Activated gamma-delta T cell treated with anti-CD3 and anti-CD28 coated beads, Interleukin-2, amount 50 U/mL, for 16 hours (primary cell): ENCODE results near the gene HPS4.
A peak's percentile ranks its signal among the peaks of the same experiment; 100 is the strongest.
"Not testable (repeated sequence)": the region's sequence is repeated elsewhere in the genome, so short reads cannot be mapped to it uniquely, and the experiment has no call there.

Experiments used
- DNase-seq: peaks from one replicate; pipeline ENCODE4 v3.0.0-alpha.2; 2020; ENCODE audit warnings: low read depth

Gene HPS4

DNA sequence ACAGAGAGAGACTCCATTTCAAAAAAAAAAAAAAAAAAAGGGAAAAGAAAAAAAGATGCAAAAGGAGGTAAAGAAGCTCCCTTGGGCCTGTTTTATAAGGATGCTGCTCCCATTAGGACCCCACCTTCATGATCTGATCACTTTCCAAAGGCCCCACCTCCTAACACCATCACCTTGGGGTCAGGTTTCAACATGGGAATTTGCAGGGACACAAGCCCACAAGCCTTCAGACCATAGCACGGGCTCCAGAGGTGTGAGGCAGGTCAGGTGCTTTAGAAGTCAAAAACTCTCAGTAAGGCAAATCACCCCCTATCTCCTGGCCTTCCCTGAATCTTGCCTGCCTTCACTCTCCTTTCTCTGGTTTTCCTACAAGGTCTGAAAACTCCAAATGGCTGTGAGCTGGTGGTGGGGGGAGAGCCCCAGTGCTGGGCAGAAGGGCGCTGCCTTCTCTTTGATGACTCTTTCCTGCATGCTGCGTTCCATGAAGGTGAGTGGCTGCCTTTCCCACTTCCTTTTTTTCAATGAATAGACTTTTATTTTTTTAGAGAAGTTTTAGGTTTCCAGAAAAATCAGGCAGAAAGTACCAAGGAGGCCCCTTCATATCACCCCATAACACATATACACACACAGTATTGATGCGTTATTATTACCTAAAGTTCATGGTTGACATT is 41.4 kb downstream of the HPS4 start:
- no peak for DNase-seq

DNA sequence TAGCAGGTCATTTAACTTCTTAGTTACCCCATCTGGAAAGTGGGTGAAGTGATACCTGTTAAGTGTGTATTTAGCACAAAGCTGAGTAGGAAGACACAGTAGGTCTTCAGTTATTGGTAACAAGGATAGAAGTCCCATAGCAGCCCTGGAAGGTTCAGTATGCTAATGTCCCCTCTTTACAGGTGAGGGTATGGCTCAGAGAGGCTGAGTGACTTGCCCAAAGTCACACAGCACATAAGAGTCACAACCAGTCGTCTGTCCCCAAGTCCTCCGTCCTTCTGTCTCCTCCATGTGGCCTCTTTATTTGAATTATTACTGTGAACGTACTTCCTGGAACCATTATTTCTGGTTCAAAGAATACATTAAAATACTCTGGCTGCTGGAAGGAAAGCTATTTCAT is 44.0 kb downstream of the HPS4 start:
- DNase-seq, result no peak

DNA sequence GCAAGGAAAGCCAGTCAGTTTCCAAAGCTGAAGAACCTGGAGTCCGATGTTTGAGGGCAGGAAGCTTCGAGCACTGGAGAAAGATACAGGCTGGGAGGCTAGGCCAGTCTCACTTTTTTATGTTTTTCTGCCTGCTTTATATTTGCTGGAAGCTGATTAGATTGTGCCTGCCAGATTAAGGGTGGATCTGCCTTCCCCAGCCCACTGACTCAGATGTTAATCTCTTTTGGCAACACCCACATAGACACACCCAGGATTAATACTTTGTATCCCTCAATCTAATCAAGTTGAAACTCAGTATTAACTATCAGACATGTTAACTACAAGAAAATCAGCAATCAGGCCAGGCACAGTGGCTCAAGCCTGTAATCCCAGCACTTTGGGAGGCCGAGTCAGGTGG is 44.8 kb downstream of the HPS4 start:
- not testable (repeated sequence) for DNase-seq

DNA sequence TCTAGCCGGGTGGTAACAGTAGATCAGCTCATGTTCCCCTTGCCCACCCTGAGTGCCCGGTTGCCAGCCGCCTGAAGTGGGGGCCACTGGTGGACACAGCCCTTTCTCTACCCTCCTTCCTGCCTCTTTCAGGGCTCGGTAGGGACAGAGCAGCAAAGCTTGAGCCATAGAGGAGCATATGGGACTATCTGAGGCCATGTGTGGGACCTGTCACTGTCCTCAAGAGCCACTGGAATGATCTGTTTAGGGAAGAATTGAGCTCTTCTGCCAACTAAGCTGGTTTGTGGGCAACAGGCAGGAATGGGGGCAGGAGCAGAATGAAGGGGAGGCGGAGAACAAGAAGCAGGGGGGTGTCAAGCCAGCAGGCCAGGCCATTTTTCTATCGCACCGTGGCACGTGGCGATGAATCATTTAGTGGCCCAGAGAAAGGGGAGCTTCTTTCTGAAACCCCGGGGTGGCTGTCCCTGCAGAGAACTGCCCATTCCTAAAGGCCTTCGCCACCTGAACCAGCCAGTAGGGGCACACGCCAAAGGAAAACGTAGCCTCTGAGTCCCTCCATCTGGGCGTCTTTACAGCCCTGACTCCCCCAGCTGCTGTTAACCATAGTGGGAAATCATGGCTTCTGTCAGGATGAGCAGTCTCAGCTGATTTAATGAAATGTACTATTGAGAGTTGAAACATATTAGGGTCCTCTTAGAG is 45.7 kb downstream of the HPS4 start:
- DNase-seq, result no peak

DNA sequence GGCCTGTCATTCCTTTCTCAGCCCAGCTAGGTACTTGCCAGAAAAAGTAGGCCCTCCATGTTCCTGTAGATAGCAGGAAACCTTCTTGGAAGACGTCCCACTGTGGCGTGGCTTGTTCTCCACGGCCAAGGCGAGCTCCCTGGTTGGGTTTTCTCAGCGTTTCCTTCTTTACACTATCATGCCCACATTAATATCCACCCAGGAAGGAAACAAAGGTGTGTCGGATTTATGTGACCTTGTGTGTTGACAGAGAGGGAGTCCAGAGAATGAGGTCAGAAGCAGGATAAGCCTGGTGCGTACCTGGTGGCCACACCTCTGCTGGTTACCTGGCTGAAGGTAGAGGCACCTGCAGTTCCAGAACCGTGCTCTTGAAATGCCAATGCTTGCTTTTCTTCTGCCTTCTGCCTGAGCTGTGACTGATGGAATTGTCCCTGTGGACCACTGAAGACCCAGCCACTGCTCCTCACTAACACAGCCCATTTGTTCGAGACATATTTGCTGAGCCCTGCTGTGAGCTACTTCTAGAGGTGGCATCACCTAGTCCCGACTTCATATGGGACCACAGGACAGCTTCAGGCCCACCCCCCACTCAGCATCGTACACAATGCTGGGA is 46.6 kb downstream of the HPS4 start:
- DNase-seq, result no peak

DNA sequence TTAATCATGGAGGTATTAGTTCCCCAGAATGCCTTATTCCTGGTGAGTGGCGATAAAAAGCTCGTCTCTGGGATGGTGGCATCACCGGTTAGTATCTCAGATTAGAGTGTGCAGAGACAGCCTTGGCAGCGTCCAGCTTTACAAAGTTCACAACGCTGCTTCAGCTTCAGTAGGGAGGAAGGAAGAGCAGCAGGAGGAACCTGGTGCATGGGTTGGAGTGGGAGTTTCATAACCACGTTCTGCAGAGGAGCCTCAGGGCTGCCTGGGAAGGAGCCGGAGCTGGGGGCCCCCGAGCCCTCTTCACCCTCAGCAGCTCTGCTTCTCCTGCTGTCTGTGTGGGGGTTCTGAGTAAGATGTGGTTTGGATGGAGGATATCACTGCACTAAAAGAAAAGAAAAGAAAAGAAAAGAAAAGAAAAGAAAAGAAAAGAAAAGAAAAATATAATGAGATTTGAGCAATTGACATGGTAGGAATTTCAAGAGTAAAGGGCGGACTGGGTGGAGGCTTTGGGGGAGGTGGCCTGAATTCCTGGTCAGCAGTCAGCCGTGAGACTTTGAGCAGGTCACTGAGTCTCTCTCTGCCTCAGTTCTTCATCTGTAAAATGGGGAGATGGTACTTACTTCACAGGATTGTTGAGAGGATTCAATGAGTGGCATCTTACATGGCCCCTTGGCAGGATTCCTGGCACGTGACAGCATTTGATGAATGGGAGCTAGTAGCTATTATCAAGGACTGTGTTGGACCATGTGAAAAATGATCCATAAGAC is 48.1 kb downstream of the HPS4 start:
- no peak for DNase-seq

DNA sequence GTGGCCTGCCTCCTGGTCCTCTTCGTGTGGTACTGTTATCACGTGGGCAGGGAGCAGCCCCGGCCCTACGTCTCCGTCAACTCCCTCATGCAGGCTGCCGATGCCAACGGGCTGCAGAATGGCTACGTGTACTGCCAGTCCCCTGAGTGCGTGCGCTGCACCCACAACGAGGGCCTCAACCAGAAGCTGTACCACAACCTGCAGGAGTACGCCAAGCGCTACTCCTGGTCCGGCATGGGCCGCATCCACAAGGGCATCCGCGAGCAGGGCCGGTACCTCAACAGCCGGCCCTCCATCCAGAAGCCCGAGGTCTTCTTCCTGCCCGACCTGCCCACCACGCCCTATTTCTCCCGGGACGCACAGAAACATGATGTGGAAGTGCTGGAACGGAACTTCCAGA is 49.8 kb downstream of the HPS4 start:
- no peak for DNase-seq

DNA sequence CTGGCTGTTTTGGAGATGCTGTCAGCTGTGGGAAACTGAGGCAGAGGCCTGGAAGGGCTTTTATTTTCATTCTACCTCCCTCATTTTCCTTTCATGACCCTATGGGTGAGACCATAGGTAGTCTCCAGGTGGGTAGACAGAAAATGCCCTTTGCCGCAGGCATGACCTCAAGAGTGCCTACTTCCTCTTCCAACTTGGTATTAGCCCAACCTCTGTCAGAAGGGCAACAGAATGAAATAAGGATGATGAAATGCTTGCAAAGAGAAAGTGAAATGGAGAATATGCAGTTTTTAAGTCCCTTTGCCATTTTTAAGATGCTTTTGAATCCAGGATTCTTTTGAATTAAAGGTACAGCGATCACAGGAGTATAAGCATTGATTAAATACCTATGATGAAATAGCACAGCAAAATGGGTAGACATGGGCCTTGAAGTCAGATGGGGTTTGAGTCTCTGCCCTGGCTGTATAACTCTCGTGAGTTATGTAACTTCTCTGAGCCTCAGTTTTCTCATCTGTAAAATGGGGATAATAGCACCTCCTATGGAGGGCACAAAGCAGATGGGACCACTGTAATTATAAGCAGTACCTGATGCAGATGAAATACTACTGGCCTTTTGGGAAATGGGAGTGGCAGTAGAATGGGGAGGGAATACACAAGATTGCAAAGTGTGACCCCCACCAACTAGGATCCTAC is 50.8 kb downstream of the HPS4 start:
- no peak for DNase-seq

DNA sequence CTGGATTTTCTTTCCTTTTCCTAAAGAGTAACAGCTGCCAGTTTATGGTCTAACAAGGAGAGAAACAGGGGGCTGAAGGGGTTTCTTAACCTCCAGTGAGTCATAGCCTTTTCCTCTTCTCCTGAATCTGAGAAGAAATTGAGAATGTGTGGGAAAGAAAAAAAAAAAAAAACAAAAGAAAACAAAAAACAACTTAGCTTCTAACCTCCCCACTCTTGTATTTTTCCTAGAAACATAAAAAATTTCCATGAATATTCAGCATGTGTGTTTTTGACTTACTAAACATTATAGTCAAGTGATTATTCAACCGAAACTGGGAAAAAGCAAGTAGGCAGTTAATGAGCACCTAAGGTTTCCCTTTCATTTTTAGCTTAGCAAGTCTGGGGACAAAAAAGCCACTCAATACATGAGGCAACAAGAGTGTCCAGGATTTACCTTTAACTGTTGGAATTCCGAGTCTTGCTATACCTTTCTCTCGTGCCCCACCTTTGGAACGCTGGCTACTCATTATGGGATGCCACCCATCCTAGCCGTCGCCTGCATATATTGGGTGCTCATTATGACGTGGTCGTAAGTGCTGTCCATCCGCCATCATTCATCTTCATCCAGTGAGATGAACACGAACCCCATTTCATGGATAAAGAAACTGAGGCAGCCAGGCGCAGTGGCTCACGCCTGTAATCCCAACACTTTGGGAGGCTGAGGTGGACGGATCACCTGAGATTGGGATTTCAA is 52.2 kb downstream of the HPS4 start:
- DNase-seq, result no peak

DNA sequence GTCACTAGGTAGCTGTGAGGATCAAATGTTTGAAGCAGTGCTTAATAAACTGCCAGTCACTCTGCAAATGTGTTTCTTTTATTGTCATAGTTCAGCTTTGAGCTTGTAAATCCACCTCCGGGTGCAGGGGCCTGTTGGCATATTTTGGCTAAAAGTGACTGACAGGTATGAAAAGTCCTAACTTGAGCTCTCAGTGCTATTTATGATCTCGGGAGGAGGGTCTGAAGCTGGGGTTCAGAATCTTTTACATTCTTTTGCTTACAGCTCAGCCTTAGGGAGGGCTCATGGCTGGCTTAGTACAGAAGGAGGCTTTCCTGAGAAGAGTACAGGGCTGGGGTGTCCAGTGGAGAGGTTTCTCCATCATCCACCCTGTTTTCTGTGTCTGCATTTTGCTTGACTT is 53.0 kb downstream of the HPS4 start:
- no peak for DNase-seq

DNA sequence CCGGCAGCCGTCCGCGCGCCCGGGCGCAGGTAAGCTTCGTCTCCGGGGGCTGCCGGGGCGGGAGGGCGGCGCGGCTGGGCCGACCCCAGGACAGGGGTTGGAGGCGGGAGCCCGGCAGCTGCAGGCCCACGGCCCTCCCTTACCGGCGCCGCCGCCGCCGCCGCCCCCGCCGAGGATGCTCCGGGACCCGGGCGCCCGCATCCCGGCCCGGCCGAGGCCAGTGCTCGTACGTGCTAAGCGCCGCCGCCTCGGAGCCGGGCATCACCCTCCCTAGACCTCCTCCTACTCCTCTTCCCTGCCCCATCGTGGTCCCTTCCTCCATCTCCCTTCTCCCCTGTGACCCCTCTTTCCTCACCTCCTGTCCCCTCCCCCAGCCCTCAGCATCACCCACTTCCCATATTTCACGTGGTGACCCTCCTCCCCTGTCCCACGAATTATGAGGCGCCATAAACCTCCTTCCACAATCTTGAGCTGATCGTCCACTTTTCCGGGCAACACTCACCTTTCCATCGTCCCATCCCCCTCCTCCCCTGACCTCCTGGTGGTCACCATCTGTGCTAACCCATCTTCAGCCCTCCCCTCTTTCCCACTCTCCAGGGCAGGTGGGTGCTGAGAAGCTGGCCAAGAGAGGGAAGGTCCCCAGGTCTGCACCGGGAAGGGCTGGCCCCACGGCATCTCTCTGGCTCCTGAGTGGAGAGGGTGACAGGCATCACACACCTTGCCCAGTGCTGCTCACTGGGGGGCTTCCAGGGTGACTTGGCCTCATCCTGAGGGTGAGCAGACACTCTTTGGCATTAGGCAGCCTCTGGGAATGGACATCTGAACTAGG is 53.9 kb downstream of the HPS4 start:
- DNase-seq, result no peak

DNA sequence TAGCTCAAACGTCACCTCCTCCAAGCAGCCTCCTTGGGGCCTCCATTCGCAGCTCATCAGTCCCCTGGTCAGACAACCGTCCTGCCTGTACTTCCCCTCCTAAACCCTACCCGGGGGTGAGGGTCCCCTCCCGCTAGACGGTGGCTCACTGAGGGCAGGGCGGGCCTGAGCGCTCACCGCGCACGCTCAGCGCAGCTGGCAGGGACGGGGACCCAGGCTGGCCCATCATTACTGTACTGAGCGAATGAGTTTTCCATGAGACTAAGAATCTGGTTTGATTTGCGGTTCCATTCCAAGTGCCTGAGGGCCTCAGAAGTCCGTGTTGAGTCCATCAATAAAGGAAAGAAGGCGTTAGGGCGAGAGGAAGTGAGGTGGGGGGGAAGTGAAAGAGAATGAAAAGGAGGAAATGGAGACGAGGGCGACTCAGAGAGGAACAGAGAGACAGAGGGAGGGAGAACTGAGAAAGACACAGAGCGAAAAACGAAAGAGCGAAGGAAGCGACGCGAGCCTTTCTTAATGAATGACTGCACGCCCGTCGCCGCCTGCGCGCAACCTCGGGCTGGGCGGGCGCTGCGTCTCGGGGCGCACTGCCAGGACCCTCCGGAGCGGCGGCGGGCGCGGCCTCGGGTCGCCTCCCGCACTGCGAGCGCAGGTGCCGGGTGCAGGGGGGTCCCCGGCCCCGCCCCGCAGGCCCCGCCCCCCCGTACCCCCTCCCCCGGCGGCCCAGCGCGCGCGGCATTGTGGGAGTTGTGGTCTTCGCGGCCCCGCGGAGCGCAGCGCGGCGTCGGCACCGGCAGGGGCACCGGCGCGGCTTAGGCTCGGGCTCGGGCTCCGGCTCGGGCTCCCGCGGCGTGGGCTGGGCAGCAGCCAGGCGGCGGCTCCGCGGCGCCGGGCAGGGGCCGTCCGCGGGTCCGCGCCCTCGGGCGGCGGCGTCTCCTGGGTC is 54.8 kb downstream of the HPS4 start, which contains the start of gene ASPHD2:
ASPHD2 (plus strand) TSS at position 746 of the 943 bp plus-strand sequence. CDS start 4,356 bp downstream, outside the sequence.
- peak; percentile 60 for DNase-seq

DNA sequence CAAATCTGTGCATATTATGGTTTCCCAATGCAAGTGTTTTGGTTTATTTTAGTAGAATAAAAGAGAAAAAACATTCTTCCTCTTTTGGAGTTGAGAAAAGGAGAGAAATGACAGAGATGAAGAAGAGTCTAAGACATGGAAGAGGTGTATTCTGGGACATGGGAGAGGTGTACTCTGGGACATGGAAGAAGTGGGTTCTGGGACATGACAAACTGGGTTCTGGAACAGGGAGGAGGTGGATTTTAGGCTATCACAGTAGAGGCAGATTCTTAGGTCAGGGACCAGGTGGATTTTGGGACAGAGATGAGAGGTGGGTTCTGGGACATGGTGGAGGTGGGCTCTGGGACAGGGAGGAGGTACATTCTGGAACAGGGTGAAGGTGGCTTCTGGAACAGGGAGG is 56.7 kb downstream of the HPS4 start:
- no peak for DNase-seq

DNA sequence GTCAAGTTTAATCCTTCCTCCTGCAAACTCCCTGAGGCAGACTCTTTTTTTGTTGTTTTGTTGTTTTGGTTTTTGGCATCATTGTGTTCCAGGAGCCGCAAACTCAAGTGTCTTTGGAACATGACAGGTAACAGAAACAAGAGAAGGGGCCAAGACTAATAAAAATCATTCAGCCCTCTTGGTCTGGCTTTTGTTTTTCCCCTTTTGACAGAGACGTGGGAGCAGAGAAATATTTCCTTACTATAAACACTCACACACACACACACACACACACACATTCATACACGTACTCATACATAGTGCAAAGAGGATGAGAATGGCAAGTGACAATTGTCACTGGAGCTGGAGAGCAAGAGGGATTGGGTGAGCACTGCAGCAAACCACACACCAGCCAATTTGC is 65.0 kb downstream of the HPS4 start:
- no peak for DNase-seq

DNA sequence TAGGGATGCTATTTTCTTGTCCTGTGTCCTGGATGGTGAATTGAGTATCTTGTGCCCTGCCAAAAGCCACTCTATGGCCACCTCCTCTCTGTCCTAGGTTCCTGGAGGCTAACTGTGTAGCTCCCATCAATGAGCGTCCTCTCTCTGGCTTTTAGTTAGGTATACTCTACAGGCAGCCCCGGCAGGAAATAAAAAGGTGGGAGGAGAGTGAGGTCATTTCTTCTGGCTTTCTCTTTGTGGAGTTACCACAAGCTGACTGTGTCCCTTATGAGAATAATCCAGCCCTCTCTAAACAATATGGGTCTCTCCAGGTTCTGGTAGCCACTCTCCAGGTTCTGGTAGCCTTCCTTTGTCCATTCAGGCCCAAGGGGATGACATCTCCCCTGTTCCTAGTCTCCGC is 66.2 kb downstream of the HPS4 start:
- DNase-seq, result no peak

DNA sequence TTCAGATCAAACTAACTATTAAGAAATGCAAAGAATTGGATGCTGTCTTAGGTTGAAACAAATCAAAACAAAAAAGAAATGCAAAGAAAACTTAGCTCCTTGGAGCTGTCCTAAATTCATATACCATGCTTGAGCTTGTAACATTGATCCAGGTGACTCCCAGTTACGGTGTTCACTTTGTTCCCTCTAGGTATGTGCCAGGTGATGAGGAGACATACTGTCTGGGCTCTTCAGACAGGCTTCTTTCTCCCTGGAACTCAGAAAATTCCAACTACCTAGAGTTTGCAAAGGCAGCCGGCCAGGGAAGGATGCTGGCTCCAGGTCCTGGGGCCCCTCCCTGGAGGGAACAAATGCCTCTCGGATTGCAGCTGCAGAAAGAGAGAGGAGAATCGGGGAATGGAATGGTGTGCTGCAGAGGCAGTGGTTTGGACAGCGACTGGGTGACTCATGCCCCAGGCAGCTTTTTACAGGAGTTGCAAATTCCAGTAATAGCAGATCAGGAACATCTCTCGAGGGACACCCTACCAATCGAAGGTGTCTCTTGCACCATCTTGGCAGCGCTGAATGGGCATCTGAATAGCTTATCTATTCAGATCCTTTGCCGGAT is 66.8 kb downstream of the HPS4 start:
- DNase-seq, result no peak

DNA sequence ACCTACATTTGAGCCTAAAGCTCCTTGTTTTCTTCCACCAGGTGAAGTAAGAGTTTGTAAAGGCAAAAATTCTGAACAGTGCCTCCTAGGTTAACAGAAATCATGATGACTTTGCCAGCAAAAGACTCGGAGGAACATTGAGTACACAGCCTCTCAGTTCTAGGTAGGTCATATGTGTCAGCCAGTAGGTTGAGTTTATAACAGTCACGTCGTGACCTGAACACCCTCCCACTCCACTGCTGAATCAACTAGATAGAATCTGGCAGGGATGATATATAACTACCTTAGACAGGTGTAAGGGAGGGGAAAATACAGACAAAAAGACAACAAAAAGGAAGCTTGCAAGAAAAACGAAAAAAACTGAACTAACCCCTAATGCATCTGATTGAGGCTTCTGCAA is 67.3 kb downstream of the HPS4 start:
- DNase-seq, result no peak

DNA sequence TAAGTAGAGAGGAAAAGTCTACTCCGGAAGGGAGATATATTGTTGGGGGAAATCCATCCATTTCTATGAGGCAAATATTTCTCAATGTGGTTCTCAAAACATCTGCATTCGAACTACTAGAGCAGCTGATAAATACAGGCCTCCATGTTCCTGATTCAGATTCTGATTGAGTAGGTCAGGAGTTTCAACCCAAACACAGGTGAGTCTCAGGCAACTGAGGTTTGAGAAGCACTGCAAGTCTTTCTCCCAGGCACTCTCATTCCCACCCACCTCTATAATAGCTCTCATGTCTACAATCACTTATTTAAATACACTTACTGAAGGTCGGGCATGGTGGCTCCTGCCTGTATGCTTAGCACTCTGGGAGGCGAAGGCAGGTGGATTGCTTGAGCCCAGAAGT is 69.2 kb downstream of the HPS4 start:
- DNase-seq, result no peak

DNA sequence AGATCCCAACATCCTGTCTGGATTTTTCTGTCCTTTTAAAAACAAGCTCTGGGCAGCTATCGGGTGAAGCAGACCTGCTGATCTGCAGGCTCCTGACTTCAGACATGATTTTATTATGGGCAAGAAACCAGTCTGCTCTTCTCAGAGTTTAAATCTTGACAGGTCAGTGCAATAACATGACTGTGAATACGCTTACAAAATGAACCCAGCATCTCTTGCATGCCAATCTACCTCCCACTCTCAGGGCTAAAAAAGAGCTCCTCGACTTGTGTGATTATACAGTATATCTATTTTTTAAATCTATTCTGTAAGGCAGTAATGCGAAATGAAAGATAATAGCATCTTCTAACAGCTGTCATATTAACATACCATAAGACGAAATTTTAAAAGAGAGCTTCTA is 73.2 kb downstream of the HPS4 start:
- DNase-seq, result no peak
